HepG2 (cell line): ENCODE results near the gene AK2. TPM values are rescaled to one million over a fixed set of nuclear protein-coding genes. Genes with fewer than 3 reads are reported as not detected.

ENCODE experiments used
- EP300 ChIP-seq, 3 experiments: sonication (generic) in 1 of 3; formaldehyde crosslinking in 1 of 3; IDR thresholded peaks; 2 replicates each; pipeline versions ENCODE4 v1.5.1 to v1.6.1; 2011 to 2020; ENCODE audit warnings: low read depth in 2 of 3, low read length in 2 of 3, borderline replicate concordance in 1 of 3, improper control_type of control experiment in 1 of 3, mild to moderate bottlenecking in 1 of 3, missing genetic modification reagents in 1 of 3, moderate library complexity in 1 of 3
- HBP1 ChIP-seq: IDR thresholded peaks from 2 replicates; pipeline ENCODE4 v1.6.1; 2016; ENCODE audit warnings: low read depth, control low read depth
- MEIS2 ChIP-seq: sonication (generic); formaldehyde crosslinking; IDR thresholded peaks from 2 replicates; pipeline ENCODE4 v1.9.0; 2021; ENCODE audit warnings: mild to moderate bottlenecking, missing genetic modification reagents
- NR2F6 ChIP-seq, 2 experiments: IDR thresholded peaks; 2 replicates each; pipeline ENCODE4 v1.6.1; 2016; ENCODE audit warnings: antibody characterized with exemption in 1 of 2, mild to moderate bottlenecking in 1 of 2
- NR3C1 ChIP-seq: sonication (generic); formaldehyde crosslinking; IDR thresholded peaks from 2 replicates; pipeline ENCODE4 v1.4.0; 2020; ENCODE audit warnings: missing genetic modification reagents
- PAXIP1 ChIP-seq: sonication (generic); formaldehyde crosslinking; conservative IDR thresholded peaks from 2 replicates; pipeline ENCODE4 v1.4.0; 2020; ENCODE audit warnings: mild to moderate bottlenecking, missing genetic modification reagents, moderate library complexity
- POGZ ChIP-seq: sonication (generic); formaldehyde crosslinking; IDR thresholded peaks from 2 replicates; pipeline ENCODE4 v1.4.0; 2020; ENCODE audit warnings: mild to moderate bottlenecking, missing genetic modification reagents
- POLR2A ChIP-seq, 2 experiments: IDR thresholded peaks; 2 replicates each; pipeline ENCODE4 v1.6.1; 2011; ENCODE audit warnings: low read depth in 2 of 2, low read length in 2 of 2, mild to moderate bottlenecking in 1 of 2, moderate library complexity in 1 of 2; ENCODE audit not compliant: insufficient read depth in 1 of 2
- RXRB ChIP-seq: IDR thresholded peaks from 2 replicates; pipeline ENCODE4 v1.6.1; 2016; ENCODE audit warnings: borderline replicate concordance, missing genetic modification reagents, missing compliant biosample characterization
- TIGD3 ChIP-seq: sonication (generic); formaldehyde crosslinking; IDR thresholded peaks from 2 replicates; pipeline ENCODE4 v1.5.1; 2020; ENCODE audit warnings: mild to moderate bottlenecking, missing genetic modification reagents, borderline replicate concordance
- U2AF1 ChIP-seq: fragments of 200-400 bp; formaldehyde crosslinking; optimal IDR thresholded peaks from 2 replicates; pipeline ENCODE3; 2017; ENCODE audit warnings: mild to moderate bottlenecking, low read depth, low read length
- YEATS2 ChIP-seq: sonication (generic); formaldehyde crosslinking; IDR thresholded peaks from 2 replicates; pipeline ENCODE4 v1.4.0; 2020; ENCODE audit warnings: missing genetic modification reagents, borderline replicate concordance
- ZBTB34 ChIP-seq: sonication (generic); formaldehyde crosslinking; IDR thresholded peaks from 2 replicates; pipeline ENCODE4 v1.8.0; 2022; ENCODE audit warnings: mild to moderate bottlenecking, missing genetic modification reagents
- ZBTB37 ChIP-seq: sonication (generic); formaldehyde crosslinking; IDR thresholded peaks from 2 replicates; pipeline ENCODE4 v1.4.0; 2020; ENCODE audit warnings: mild to moderate bottlenecking, missing genetic modification reagents
- ZNF138 ChIP-seq: sonication (generic); formaldehyde crosslinking; IDR thresholded peaks from 2 replicates; pipeline ENCODE4 v1.5.0; 2020; ENCODE audit warnings: mild to moderate bottlenecking, low read depth, missing genetic modification reagents
- ZNF33B ChIP-seq: sonication (generic); formaldehyde crosslinking; IDR thresholded peaks from 2 replicates; pipeline ENCODE4 v1.5.1; 2020; ENCODE audit warnings: mild to moderate bottlenecking, missing genetic modification reagents
- ZNF775 ChIP-seq: sonication (generic); formaldehyde crosslinking; IDR thresholded peaks from 2 replicates; pipeline ENCODE4 v1.4.0; 2020; ENCODE audit warnings: missing genetic modification reagents, mild to moderate bottlenecking, moderate library complexity, borderline replicate concordance
- ZNF790 ChIP-seq: sonication (generic); formaldehyde crosslinking; IDR thresholded peaks from 2 replicates; pipeline ENCODE4 v1.8.0; 2022; ENCODE audit warnings: missing genetic modification reagents, mild to moderate bottlenecking, borderline replicate concordance
- polyA plus RNA-seq, 8 experiments: library from polyadenylated mRNA; depleted of rRNA in 3 of 8; stranded (reverse) in 7 of 8; unstranded in 1 of 8; fragments of >200 nt; fragmentation: Illumina TruSeq in 4 of 8; extraction: Trizol in 4 of 8; gene quantifications; 2 replicates each; pipeline versions ENCODE4 v1.2.1 to v1.2.3, GENCODE V29; 2011 to 2016; ENCODE audit warnings: low read depth in 4 of 8, missing spikeins in 1 of 8, mixed read lengths in 1 of 8; ENCODE audit not compliant: insufficient read depth in 1 of 8
- total RNA-seq, 5 experiments: library from RNA; depleted of rRNA; stranded (reverse); fragments of >200 nt; fragmentation: Illumina TruSeq; extraction: Trizol; gene quantifications; 2 replicates each; pipeline ENCODE4 v1.2.3, GENCODE V29; 2016; ENCODE audit warnings: low read depth in 1 of 5

The AK2 gene
- total and polyA plus RNA-seq, 2 of the 13 experiments (the other 11 are each of a cell fraction or from before 2014, with no cell fraction given), result 170 to 188 TPM

- TF ChIP-seq POGZ (CRISPR knock-in tag) (0 out of 2 replicates have a peak, but pooled peaks have one; percentile 30), ZNF775 (no peak), TIGD3 (CRISPR knock-in tag) (no peak), ZNF33B (no peak), HBP1 (CRISPR knock-in tag) (no peak), EP300 (IDR thresholded peaks at IDR 0.05; ENCODE audit: low read depth in 2 of 2, low read length in 2 of 2) (peak in 1 of 2 experiments; percentile 18; a peak in 1 of 4 replicates), EP300 (CRISPR knock-in tag; IDR thresholded peaks at IDR 0.05; ENCODE audit: borderline replicate concordance) (no peak), YEATS2 (CRISPR knock-in tag) (no peak), MEIS2 (no peak), POLR2A (IDR thresholded peaks at IDR 0.05; ENCODE audit: insufficient read depth in 1 of 2, low read depth in 2 of 2, low read length in 2 of 2) (peak in 1 of 2 experiments; percentile 60; a peak in 1 of 4 replicates), ZBTB37 (CRISPR knock-in tag) (no peak), PAXIP1 (CRISPR knock-in tag) (0 out of 2 replicates have a peak, but pooled peaks have one; percentile 23), NR2F6 (IDR thresholded peaks at IDR 0.05) (no peak), NR2F6 (CRISPR knock-in tag; IDR thresholded peaks at IDR 0.05) (no peak), NR3C1 (no peak), ZNF138 (CRISPR knock-in tag) (no peak), ZNF790 (CRISPR knock-in tag) (no peak), U2AF1 (no peak), RXRB (peak; percentile 12; the same call in 1 of the 2 replicates), ZBTB34 (CRISPR knock-in tag) (no peak)
These were observed 8.6 kb upstream of the AK2 start (continued) for GRCh38 chr1:33045246-33045645.
